ENCODE measurements around the gene DYNLL1.
"Not testable (repeated sequence)": the region's sequence is repeated elsewhere in the genome, so short reads cannot be mapped to it uniquely, and the experiment has no call there.

DYNLL1 gene

GRCh38 chr12:120495731-120496412, at the start of gene DYNLL1:
Gene DYNLL1, plus strand, starts transcription at chr12:120496113. Its CDS starts 309 bp downstream, at chr12:120496422.
- TF ChIP-seq CTCF (IDR thresholded peaks at IDR 0.05; ENCODE audit: borderline replicate concordance, extremely low read depth, low read length, poor library complexity, severe bottlenecking) (no peak), EZH2 (IDR thresholded peaks at IDR 0.05; ENCODE audit: borderline replicate concordance, low read depth, low read length, severe bottlenecking) (no peak)
- H3K4me3 ChIP-seq (ENCODE audit: low read depth in 1 of 2, low read length in 2 of 2): peak within 1 kb of the TSS; percentile 89 to 90
- peaks cover 37% of the 10 kb centered on the region for H3K79me2 ChIP-seq (ENCODE audit: insufficient read depth, low read length)
- peaks cover 25% of the 10 kb centered on the region for H3K4me1 ChIP-seq (ENCODE audit: insufficient read depth, low read length)
- H3K27ac ChIP-seq (ENCODE audit: low read length): peak within 1 kb of the TSS; percentile 66
- peak within 1 kb of the TSS; percentile 67 for H2AFZ ChIP-seq (ENCODE audit: low read depth, low read length)
- peak within 1 kb of the TSS; percentile 89 for H3K4me2 ChIP-seq (ENCODE audit: insufficient read depth, low read length)
- no peaks in the 10 kb centered on the region for H3K9me3 ChIP-seq (ENCODE audit: insufficient read depth, low read length, severe bottlenecking)
- peak; percentile 98 for DNase-seq
- ATAC-seq (ENCODE audit: insufficient read depth, low read depth): peak; percentile 93
- H3K27me3 ChIP-seq (ENCODE audit: insufficient read depth, low read length, poor library complexity): no peaks in the 10 kb centered on the region
- H3K9ac ChIP-seq (ENCODE audit: low read depth, low read length): peak within 1 kb of the TSS; percentile 62
- H3K36me3 ChIP-seq (ENCODE audit: insufficient read depth, low read length): peaks cover 32% of the 10 kb centered on the region
- peaks cover 25% of the 10 kb centered on the region for H4K20me1 ChIP-seq (ENCODE audit: insufficient read depth, low read length)

GRCh38 chr12:120446844-120447178, 49.1 kb upstream of the DYNLL1 start:
- H3K27me3 ChIP-seq (ENCODE audit: insufficient read depth, low read length, poor library complexity); ATAC-seq (ENCODE audit: insufficient read depth, low read depth); H4K20me1 ChIP-seq (ENCODE audit: insufficient read depth, low read length); H3K9me3 ChIP-seq (ENCODE audit: insufficient read depth, low read length, severe bottlenecking); DNase-seq: not testable (repeated sequence)
- peak overlapping the region; percentile 84 for H3K9ac ChIP-seq (ENCODE audit: low read depth, low read length)
- H3K36me3 ChIP-seq (ENCODE audit: insufficient read depth, low read length): peaks cover 60% of the 10 kb centered on the region
- H3K79me2 ChIP-seq (ENCODE audit: insufficient read depth, low read length): peaks cover 79% of the 10 kb centered on the region
- peak overlapping the region; percentile 73 for H3K27ac ChIP-seq (ENCODE audit: low read length)
- H3K4me3 ChIP-seq (ENCODE audit: low read depth in 1 of 2, low read length in 2 of 2): peak overlapping the region; percentile 73 to 96
- H2AFZ ChIP-seq (ENCODE audit: low read depth, low read length): peak overlapping the region; percentile 92
- peak overlapping the region; percentile 93 for H3K4me2 ChIP-seq (ENCODE audit: insufficient read depth, low read length)
- H3K4me1 ChIP-seq (ENCODE audit: insufficient read depth, low read length): peaks cover 37% of the 10 kb centered on the region

GRCh38 chr12:120447992-120448391, 47.9 kb upstream of the DYNLL1 start:
- H3K4me1 ChIP-seq (ENCODE audit: insufficient read depth, low read length): peaks cover 37% of the 10 kb centered on the region
- no peak for TF ChIP-seq CTCF (IDR thresholded peaks at IDR 0.05; ENCODE audit: borderline replicate concordance, extremely low read depth, low read length, poor library complexity, severe bottlenecking)
- H4K20me1 ChIP-seq (ENCODE audit: insufficient read depth, low read length): peaks cover 6% of the 10 kb centered on the region; the same call in 1 of the 2 replicates
- H3K27ac ChIP-seq (ENCODE audit: low read length): no peak overlapping the region
- DNase-seq (no peak), ATAC-seq (ENCODE audit: insufficient read depth, low read depth) (no peak)
- H3K36me3 ChIP-seq (ENCODE audit: insufficient read depth, low read length): peaks cover 58% of the 10 kb centered on the region
- H3K27me3 ChIP-seq (ENCODE audit: insufficient read depth, low read length, poor library complexity): no peaks in the 10 kb centered on the region
- H2AFZ ChIP-seq (ENCODE audit: low read depth, low read length): no peak overlapping the region
- H3K4me3 ChIP-seq (ENCODE audit: low read depth in 1 of 2, low read length in 2 of 2): peak overlapping the region in 1 of 2 experiments; percentile 96; a peak in 1 of 4 replicates
- peaks cover 78% of the 10 kb centered on the region for H3K79me2 ChIP-seq (ENCODE audit: insufficient read depth, low read length)
- peak overlapping the region; percentile 93 for H3K4me2 ChIP-seq (ENCODE audit: insufficient read depth, low read length)
- no peaks in the 10 kb centered on the region for H3K9me3 ChIP-seq (ENCODE audit: insufficient read depth, low read length, severe bottlenecking)
- peak overlapping the region; percentile 84; the same call in 1 of the 2 replicates for H3K9ac ChIP-seq (ENCODE audit: low read depth, low read length)

GRCh38 chr12:120452524-120452923, 43.4 kb upstream of the DYNLL1 start:
- H3K27me3 ChIP-seq (ENCODE audit: insufficient read depth, low read length, poor library complexity); H3K27ac ChIP-seq (ENCODE audit: low read length); H3K9me3 ChIP-seq (ENCODE audit: insufficient read depth, low read length, severe bottlenecking); ATAC-seq (ENCODE audit: insufficient read depth, low read depth); H2AFZ ChIP-seq (ENCODE audit: low read depth, low read length); H3K4me2 ChIP-seq (ENCODE audit: insufficient read depth, low read length); H3K9ac ChIP-seq (ENCODE audit: low read depth, low read length); DNase-seq; H3K4me3 ChIP-seq (ENCODE audit: low read depth in 1 of 2, low read length in 2 of 2): not testable (repeated sequence)
- H3K36me3 ChIP-seq (ENCODE audit: insufficient read depth, low read length): peaks cover 68% of the 10 kb centered on the region
- H3K79me2 ChIP-seq (ENCODE audit: insufficient read depth, low read length): peaks cover 49% of the 10 kb centered on the region
- peaks cover 24% of the 10 kb centered on the region for H4K20me1 ChIP-seq (ENCODE audit: insufficient read depth, low read length)
- H3K4me1 ChIP-seq (ENCODE audit: insufficient read depth, low read length): peaks cover 12% of the 10 kb centered on the region
